GM18511 (cell line): Measurements from ENCODE around the gene NPAS3.

Experiments used
- ATAC-seq: cut with Tn5 transposase; IDR thresholded peaks from one replicate; pipeline ENCODE4 v1.9.1; 2021; ENCODE audit warnings: mild to moderate bottlenecking, moderate library complexity; ENCODE audit not compliant: unreplicated experiment

NPAS3 gene

DNA sequence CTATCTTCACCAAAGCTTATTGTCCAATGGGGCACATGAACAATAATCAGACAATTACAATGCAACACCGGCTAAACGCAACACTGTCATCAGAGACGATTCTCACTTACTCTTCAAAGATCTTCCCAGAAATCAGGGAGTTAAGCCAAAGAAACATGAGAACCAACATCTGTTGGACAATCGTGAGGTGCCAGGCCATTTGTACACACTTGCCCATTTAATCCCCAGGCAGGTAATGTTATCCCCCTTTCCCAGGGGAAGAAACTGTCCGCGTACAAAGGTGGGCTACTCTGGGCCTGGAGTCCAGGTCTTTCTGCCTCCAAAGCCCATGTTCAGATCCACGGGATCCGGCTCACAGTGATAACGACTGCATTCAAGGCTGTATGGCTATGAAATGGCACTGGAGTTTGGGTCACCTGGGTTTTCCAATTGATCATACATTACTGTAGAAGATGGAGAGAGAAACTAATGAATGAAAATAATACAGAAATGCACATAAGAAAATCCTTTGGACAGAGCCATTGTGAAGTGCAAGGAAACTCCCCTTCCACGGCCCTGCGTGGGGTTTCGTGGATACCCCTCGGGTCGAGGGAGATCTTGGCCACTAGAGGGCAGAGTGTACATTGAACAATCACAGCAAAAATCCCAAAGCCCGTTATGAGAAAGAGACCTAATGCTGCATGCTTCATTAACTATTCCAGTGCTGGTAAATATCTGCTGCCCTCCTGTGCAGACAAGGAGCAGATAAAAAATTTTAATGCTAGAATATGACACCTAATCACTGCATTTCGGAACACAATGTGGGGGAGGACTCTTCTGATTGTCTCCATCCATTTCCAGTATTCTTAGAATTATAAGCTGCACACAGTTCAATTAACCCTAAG, 900.8 kb downstream of the NPAS3 start:
- peak; percentile 62 for ATAC-seq

- no peak for ATAC-seq
Measured at GRCh38 chr14:33840797-33841196, 902.1 kb downstream of the NPAS3 start.

- no peak for ATAC-seq
Measured at GRCh38 chr14:33842299-33842698, 903.6 kb downstream of the NPAS3 start.

GRCh38 chr14:33844118-33844517, 905.4 kb downstream of the NPAS3 start:
- ATAC-seq, result no peak

- ATAC-seq, result no peak
Measured at GRCh38 chr14:33846100-33846824, 907.6 kb downstream of the NPAS3 start.

DNA sequence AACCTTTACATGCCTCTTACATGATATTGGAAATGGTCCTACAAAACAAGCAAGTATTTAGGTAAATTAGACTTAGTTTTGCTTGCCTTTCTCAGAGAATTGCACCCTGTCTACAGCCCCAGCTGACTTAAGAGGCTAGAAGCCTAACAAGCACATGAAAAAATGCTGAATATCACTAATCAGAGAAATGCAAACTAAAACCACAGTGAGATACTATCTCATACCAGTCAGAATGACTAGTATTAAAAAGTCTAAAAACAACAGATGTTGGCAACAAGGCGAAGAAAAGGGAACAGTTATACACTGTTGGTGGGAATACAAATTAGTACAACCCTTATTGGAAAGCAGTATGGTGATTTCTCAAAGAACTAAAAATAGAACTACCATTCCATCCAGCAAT, 908.4 kb downstream of the NPAS3 start:
- no peak for ATAC-seq

DNA sequence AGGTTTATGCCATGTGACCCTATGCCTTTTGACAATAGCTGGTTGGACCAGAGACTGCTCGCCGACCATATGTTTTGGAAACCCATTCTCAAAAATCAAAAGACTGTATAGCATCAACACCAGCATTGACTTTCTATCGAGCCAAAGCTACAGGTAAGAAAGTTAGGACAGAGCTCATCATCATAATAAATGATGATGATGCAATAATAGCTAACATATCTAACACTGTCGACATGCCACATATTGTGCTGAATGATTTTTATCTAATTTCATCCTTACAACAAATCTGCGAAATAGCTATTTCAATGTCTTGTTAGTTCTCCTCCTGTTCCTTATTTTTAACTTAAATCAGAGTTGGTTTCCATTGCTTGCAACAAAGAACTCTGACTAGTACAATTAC, 909.3 kb downstream of the NPAS3 start:
- no peak for ATAC-seq

DNA sequence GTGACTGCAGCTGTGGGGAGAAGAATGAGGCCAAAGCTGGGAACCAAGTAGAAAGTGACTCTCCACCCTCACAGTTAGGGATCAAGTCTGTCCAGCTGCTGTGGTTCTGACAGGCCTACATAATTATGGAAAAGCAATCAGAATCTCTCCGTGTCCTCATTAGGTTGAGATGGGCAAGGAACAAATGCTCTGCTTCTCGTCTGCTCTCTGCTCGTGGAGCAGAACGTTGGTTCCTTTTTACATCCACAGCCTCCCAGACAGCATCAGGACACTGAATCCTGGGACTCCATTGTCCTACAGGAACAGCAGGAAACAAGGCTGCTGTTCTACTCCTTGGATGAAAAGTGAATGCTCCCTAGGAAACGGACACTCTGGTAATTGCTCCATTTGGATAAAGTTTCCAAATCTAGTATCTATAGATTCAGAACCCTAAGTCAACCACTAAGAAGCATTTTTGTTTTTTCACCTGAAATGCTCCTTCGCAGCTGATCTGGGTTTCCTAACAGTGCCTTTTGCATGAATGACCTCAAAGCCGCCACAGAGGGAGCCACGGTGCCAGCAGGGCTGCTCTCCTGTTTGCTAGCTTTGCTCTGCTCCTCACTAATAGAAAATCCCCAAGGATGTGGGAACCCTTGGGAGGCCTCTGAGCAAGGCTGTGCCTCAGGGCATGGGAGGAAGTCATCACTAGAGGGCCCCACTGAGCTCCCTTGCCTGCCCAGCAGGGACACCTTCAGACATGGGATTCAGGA, 910.2 kb downstream of the NPAS3 start:
- ATAC-seq, result peak; percentile 64

DNA sequence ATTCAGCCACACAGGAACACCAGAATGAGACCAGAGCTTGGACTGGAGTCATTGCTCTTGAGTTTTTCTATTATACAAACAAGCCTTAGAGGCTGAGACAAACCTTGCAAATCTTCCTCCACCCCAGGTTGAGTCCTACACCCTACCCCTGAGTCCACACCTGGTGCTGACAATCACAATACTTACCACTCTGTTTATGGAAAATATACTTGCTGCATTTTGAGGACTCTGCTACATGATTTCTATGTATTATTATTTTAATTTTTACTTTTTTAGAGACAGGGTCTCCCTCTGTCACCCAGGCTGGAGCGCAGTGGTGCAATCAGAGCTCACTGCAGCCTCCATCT, 910.7 kb downstream of the NPAS3 start:
- peak; percentile 16 for ATAC-seq

DNA sequence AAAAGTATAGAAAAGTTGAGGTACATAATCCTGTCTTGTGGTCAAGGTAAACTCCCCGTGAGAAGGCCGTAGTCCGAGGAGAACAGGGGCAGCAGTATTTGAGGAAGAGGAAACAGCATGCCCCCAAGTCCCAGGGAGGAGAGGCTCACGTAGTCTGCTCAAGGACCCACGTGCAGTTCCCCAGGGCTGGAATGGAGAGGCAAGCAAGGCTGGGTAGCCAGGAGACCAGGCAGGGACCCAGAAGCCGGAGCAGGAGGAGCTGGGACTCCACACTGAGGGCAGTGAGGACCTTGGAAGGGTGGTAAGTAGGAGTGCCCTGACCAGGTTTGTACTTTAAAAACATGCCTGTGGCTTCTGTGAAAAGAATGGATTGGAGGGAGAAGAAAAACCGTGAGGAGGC, 912.1 kb downstream of the NPAS3 start:
- ATAC-seq, result no peak

- no peak for ATAC-seq
Measured at GRCh38 chr14:33851366-33851765, 912.7 kb downstream of the NPAS3 start.

GRCh38 chr14:33851931-33852330, 913.3 kb downstream of the NPAS3 start:
- ATAC-seq, result no peak
